OCI-LY3 (cell line): ENCODE results near the gene STK33.
"Not testable (repeated sequence)": the region's sequence is repeated elsewhere in the genome, so short reads cannot be mapped to it uniquely, and the experiment has no call there.

Experiments
- EZH2phosphoT487 ChIP-seq: fragments of 200-600 bp; shearing (Covaris generic); IDR thresholded peaks from 2 replicates; pipeline ENCODE4 v1.6.1; 2018; ENCODE audit warnings: antibody characterized with exemption, mixed run types, low read depth
- TF ChIP-seq, protein P1 (sequence below): fragments of 200-600, 300-600 bp; sonication (generic); IDR thresholded peaks from 2 replicates; pipeline ENCODE4 v1.5.1; 2014; ENCODE audit warnings: antibody characterized with exemption, low read length, low read depth

DNA sequence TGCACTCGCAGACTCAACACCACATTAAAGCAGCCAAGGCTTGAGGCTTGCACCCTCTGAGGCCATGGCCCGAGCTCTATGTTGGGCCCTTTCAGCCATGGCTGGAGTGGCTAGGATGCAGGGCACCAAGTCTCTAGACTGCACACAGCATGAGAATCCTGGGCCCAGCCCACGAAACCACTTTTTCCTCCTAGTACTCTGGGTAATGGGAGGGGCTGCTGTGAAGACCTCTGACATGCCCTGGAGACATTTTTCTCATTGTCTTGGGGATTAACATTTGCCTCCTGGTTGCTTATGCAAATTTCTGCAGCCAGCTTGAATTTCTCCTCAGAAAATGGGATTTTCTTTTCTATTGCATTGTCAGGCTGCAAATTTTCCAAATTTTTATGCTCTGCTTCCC, 127.1 kb downstream of the STK33 start:
- TF ChIP-seq, protein P1, sequence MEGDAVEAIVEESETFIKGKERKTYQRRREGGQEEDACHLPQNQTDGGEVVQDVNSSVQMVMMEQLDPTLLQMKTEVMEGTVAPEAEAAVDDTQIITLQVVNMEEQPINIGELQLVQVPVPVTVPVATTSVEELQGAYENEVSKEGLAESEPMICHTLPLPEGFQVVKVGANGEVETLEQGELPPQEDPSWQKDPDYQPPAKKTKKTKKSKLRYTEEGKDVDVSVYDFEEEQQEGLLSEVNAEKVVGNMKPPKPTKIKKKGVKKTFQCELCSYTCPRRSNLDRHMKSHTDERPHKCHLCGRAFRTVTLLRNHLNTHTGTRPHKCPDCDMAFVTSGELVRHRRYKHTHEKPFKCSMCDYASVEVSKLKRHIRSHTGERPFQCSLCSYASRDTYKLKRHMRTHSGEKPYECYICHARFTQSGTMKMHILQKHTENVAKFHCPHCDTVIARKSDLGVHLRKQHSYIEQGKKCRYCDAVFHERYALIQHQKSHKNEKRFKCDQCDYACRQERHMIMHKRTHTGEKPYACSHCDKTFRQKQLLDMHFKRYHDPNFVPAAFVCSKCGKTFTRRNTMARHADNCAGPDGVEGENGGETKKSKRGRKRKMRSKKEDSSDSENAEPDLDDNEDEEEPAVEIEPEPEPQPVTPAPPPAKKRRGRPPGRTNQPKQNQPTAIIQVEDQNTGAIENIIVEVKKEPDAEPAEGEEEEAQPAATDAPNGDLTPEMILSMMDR, result not testable (repeated sequence)
- not testable (repeated sequence) for TF ChIP-seq EZH2phosphoT487
